Stimulated activated naive CD8-positive, alpha-beta T cell treated with anti-CD3 and anti-CD28 coated beads, Interleukin-15, amount 100 ng/mL, for 72 hours (primary cell): ENCODE measurements around the gene PDCL3.

ENCODE experiments used
- ATAC-seq: fragments of 150-1000 bp; cut with Tn5 transposase; 2 replicates; pipeline ENCODE4 v1.10.0; 2021; ENCODE audit warnings: mild to moderate bottlenecking, moderate library complexity
- DNase-seq, 2 donors: peaks; one replicate each; pipeline ENCODE4 v3.0.0; 2021 to 2022
- H3K27ac Mint-ChIP-seq, 2 donors: one replicate each; pipeline ENCODE4 v1.8.0; 2022; ENCODE audit warnings: mild to moderate bottlenecking in 2 of 2, mixed read lengths in 2 of 2, moderate library complexity in 2 of 2
- H3K27me3 Mint-ChIP-seq: one replicate; pipeline ENCODE4 v1.8.0; 2022; ENCODE audit warnings: mixed read lengths
- H3K4me1 Mint-ChIP-seq: one replicate; pipeline ENCODE4 v1.8.0; 2022; ENCODE audit warnings: mild to moderate bottlenecking, mixed read lengths
- H3K4me3 Mint-ChIP-seq, 2 donors: one replicate each; pipeline ENCODE4 v1.8.0; 2022; ENCODE audit warnings: mild to moderate bottlenecking in 2 of 2, mixed read lengths in 2 of 2, moderate library complexity in 1 of 2
- H3K9me3 Mint-ChIP-seq, 2 donors: one replicate each; pipeline ENCODE4 v1.8.0; 2022; ENCODE audit warnings: mixed read lengths in 2 of 2

The PDCL3 gene

GRCh38 chr2:100614455-100615000, 51.7 kb downstream of the PDCL3 start:
- peaks cover 7% of the 10 kb centered on the region for H3K4me1 Mint-ChIP-seq
- H3K9me3 Mint-ChIP-seq: no peaks in the 10 kb centered on the region
- no peak overlapping the region for H3K4me3 Mint-ChIP-seq
- H3K27ac Mint-ChIP-seq: peak overlapping the region in 1 of 2 donors; percentile 11
- ATAC-seq (no peak), DNase-seq (no peak)
- no peaks in the 10 kb centered on the region for H3K27me3 Mint-ChIP-seq

GRCh38 chr2:100615471-100615870, 52.7 kb downstream of the PDCL3 start:
- Mint-ChIP-seq H3K4me1 (peaks cover 1% of the 10 kb centered on the region), H3K27ac (no peak overlapping the region), H3K27me3 (no peaks in the 10 kb centered on the region), H3K9me3 (peaks cover 0 to under 1% of the 10 kb centered on the region in 2 donors), H3K4me3 (no peak overlapping the region)
- ATAC-seq (no peak), DNase-seq (no peak)

- no peaks in the 10 kb centered on the region for H3K27me3 Mint-ChIP-seq
- no peak overlapping the region for H3K27ac Mint-ChIP-seq
- no peak for ATAC-seq
These were observed 53.1 kb downstream of the PDCL3 start for GRCh38 chr2:100615886-100616285.

GRCh38 chr2:100616841-100617390, 54.1 kb downstream of the PDCL3 start:
- ATAC-seq: no peak
- DNase-seq: no peak
- H3K27me3 Mint-ChIP-seq: no peaks in the 10 kb centered on the region
- H3K4me1 Mint-ChIP-seq: no peaks in the 10 kb centered on the region
- no peak overlapping the region for H3K4me3 Mint-ChIP-seq
- peaks cover 7% of the 10 kb centered on the region in 2 donors for H3K9me3 Mint-ChIP-seq
- H3K27ac Mint-ChIP-seq: peak overlapping the region in 1 of 2 donors; percentile 77

More at GRCh38 chr2:100615886-100616285, 53.1 kb downstream of the PDCL3 start:
- H3K4me1 Mint-ChIP-seq: no peaks in the 10 kb centered on the region
- no peak overlapping the region for H3K4me3 Mint-ChIP-seq
- H3K9me3 Mint-ChIP-seq: peaks cover 2 to 5% of the 10 kb centered on the region in 2 donors
- no peak for DNase-seq

- DNase-seq (no peak), ATAC-seq (no peak)
- H3K9me3 Mint-ChIP-seq: peaks cover 7% of the 10 kb centered on the region in 2 donors
- H3K27ac Mint-ChIP-seq: no peak overlapping the region
- no peaks in the 10 kb centered on the region for H3K27me3 Mint-ChIP-seq
- no peaks in the 10 kb centered on the region for H3K4me1 Mint-ChIP-seq
- no peak overlapping the region for H3K4me3 Mint-ChIP-seq
These were observed 57.2 kb downstream of the PDCL3 start for GRCh38 chr2:100619951-100620350.

GRCh38 chr2:100620481-100620880, 57.7 kb downstream of the PDCL3 start:
- DNase-seq (no peak), ATAC-seq (no peak)
- no peaks in the 10 kb centered on the region for H3K4me1 Mint-ChIP-seq
- peaks cover 7% of the 10 kb centered on the region in 2 donors for H3K9me3 Mint-ChIP-seq
- H3K4me3 Mint-ChIP-seq: no peak overlapping the region
- H3K27me3 Mint-ChIP-seq: no peaks in the 10 kb centered on the region
- no peak overlapping the region for H3K27ac Mint-ChIP-seq

- Mint-ChIP-seq H3K9me3 (peaks cover 7% of the 10 kb centered on the region in 2 donors), H3K4me1 (no peaks in the 10 kb centered on the region), H3K27me3 (no peaks in the 10 kb centered on the region), H3K27ac (no peak overlapping the region), H3K4me3 (no peak overlapping the region)
- no peak for ATAC-seq
- no peak for DNase-seq
These were observed 58.7 kb downstream of the PDCL3 start for GRCh38 chr2:100621371-100621951.

- Mint-ChIP-seq H3K27me3 (no peaks in the 10 kb centered on the region), H3K9me3 (peaks cover 7% of the 10 kb centered on the region in 2 donors), H3K4me1 (peaks cover 5% of the 10 kb centered on the region), H3K27ac (no peak overlapping the region), H3K4me3 (no peak overlapping the region)
- DNase-seq: no peak
- ATAC-seq: no peak
These were observed 60.4 kb downstream of the PDCL3 start for GRCh38 chr2:100623033-100623715.

- Mint-ChIP-seq H3K4me3 (no peak overlapping the region), H3K27me3 (no peaks in the 10 kb centered on the region), H3K27ac (no peak overlapping the region)
These were observed 61.1 kb downstream of the PDCL3 start for GRCh38 chr2:100623930-100624329.

GRCh38 chr2:100624536-100624935, 61.7 kb downstream of the PDCL3 start:
- peaks cover 7% of the 10 kb centered on the region for H3K4me1 Mint-ChIP-seq

More at GRCh38 chr2:100623930-100624329, 61.1 kb downstream of the PDCL3 start:
- Mint-ChIP-seq H3K4me1 (peaks cover 5% of the 10 kb centered on the region), H3K9me3 (peaks cover 7% of the 10 kb centered on the region in 2 donors)
- ATAC-seq (no peak), DNase-seq (no peak)

GRCh38 chr2:100625717-100626116, 62.9 kb downstream of the PDCL3 start:
- Mint-ChIP-seq H3K27ac (no peak overlapping the region), H3K9me3 (peaks cover 4 to 6% of the 10 kb centered on the region in 2 donors), H3K4me1 (peaks cover 18% of the 10 kb centered on the region), H3K4me3 (no peak overlapping the region), H3K27me3 (no peaks in the 10 kb centered on the region)
- DNase-seq (no peak), ATAC-seq (no peak)

More at GRCh38 chr2:100624536-100624935, 61.7 kb downstream of the PDCL3 start:
- no peak overlapping the region for H3K4me3 Mint-ChIP-seq
- DNase-seq (no peak), ATAC-seq (no peak)
- H3K27ac Mint-ChIP-seq: no peak overlapping the region
- peaks cover 7% of the 10 kb centered on the region in 2 donors for H3K9me3 Mint-ChIP-seq
- H3K27me3 Mint-ChIP-seq: no peaks in the 10 kb centered on the region
